HEK293 (cell line): ENCODE measurements around the gene CIC.

ENCODE experiments used
- FEZF1 ChIP-seq: fragments of 450-650 bp; formaldehyde crosslinking; IDR thresholded peaks from 2 replicates; pipeline ENCODE4 v1.5.1; 2016; ENCODE audit warnings: missing biosample characterization, missing genetic modification characterization
- OSR2 ChIP-seq: fragments of 450-650 bp; formaldehyde crosslinking; IDR thresholded peaks from 2 replicates; pipeline ENCODE4 v1.5.1; 2016; ENCODE audit warnings: missing biosample characterization, missing genetic modification characterization
- PATZ1 ChIP-seq: fragments of 450-650 bp; formaldehyde crosslinking; IDR thresholded peaks from 2 replicates; pipeline ENCODE4 v1.5.1; 2016; ENCODE audit warnings: missing biosample characterization, missing genetic modification characterization
- PRDM10 ChIP-seq: fragments of 450-650 bp; formaldehyde crosslinking; IDR thresholded peaks from 2 replicates; pipeline ENCODE4 v1.5.1; 2016; ENCODE audit warnings: missing biosample characterization, missing genetic modification characterization
- PRDM6 ChIP-seq: fragments of 450-650 bp; formaldehyde crosslinking; IDR thresholded peaks from 2 replicates; pipeline ENCODE4 v1.5.1; 2017; ENCODE audit warnings: missing biosample characterization, missing genetic modification characterization
- RBAK ChIP-seq: fragments of 450-650 bp; formaldehyde crosslinking; IDR thresholded peaks from 2 replicates; pipeline ENCODE4 v1.5.1; 2016; ENCODE audit warnings: missing biosample characterization, missing genetic modification characterization
- SP2 ChIP-seq: fragments of 450-650 bp; formaldehyde crosslinking; IDR thresholded peaks from 2 replicates; pipeline ENCODE4 v1.5.1; 2016; ENCODE audit warnings: missing biosample characterization, missing genetic modification characterization
- SP3 ChIP-seq: fragments of 450-650 bp; formaldehyde crosslinking; IDR thresholded peaks from 2 replicates; pipeline ENCODE4 v1.5.1; 2016; ENCODE audit warnings: missing biosample characterization, missing genetic modification characterization
- WT1 ChIP-seq: fragments of 450-650 bp; formaldehyde crosslinking; IDR thresholded peaks from 2 replicates; pipeline ENCODE4 v1.5.1; 2016; ENCODE audit warnings: missing biosample characterization, missing genetic modification characterization
- ZBTB20 ChIP-seq: fragments of 450-650 bp; formaldehyde crosslinking; IDR thresholded peaks from 2 replicates; pipeline ENCODE4 v1.5.1; 2016; ENCODE audit warnings: missing biosample characterization, missing genetic modification characterization
- ZBTB7A ChIP-seq: fragments of 450-650 bp; formaldehyde crosslinking; IDR thresholded peaks from 2 replicates; pipeline ENCODE4 v1.5.1; 2016; ENCODE audit warnings: low read depth, missing biosample characterization, missing genetic modification characterization
- ZFP69B ChIP-seq: fragments of 450-650 bp; formaldehyde crosslinking; IDR thresholded peaks from 2 replicates; pipeline ENCODE4 v1.5.1; 2016; ENCODE audit warnings: missing biosample characterization, missing genetic modification characterization
- ZIC2 ChIP-seq: fragments of 450-650 bp; formaldehyde crosslinking; IDR thresholded peaks from 2 replicates; pipeline ENCODE4 v1.5.1; 2016; ENCODE audit warnings: missing biosample characterization, missing genetic modification characterization
- ZNF223 ChIP-seq: fragments of 450-650 bp; formaldehyde crosslinking; IDR thresholded peaks from 2 replicates; pipeline ENCODE4 v1.5.1; 2016; ENCODE audit warnings: missing biosample characterization, missing genetic modification characterization
- ZNF274 ChIP-seq, 2 experiments: fragments of 200-500 bp in 1 of 2; fragments of 450-650 bp in 1 of 2; sonication (Bioruptor generic) in 1 of 2; formaldehyde crosslinking in 1 of 2; IDR thresholded peaks; 2 replicates each; pipeline versions ENCODE4 v1.5.1 to v1.6.1; 2014 to 2016; ENCODE audit warnings: borderline replicate concordance in 1 of 2, inconsistent platforms in 1 of 2, low read length in 1 of 2, missing biosample characterization in 1 of 2, missing genetic modification characterization in 1 of 2
- ZNF398 ChIP-seq: fragments of 450-650 bp; formaldehyde crosslinking; IDR thresholded peaks from 2 replicates; pipeline ENCODE4 v1.5.1; 2017; ENCODE audit warnings: missing biosample characterization, missing genetic modification characterization
- ZNF433 ChIP-seq: fragments of 450-650 bp; formaldehyde crosslinking; IDR thresholded peaks from 2 replicates; pipeline ENCODE4 v1.5.1; 2016; ENCODE audit warnings: missing biosample characterization, missing genetic modification characterization, low read depth
- ZNF473 ChIP-seq: fragments of 450-650 bp; formaldehyde crosslinking; IDR thresholded peaks from 2 replicates; pipeline ENCODE4 v1.5.1; 2017; ENCODE audit warnings: missing biosample characterization, missing genetic modification characterization
- ZNF529 ChIP-seq: fragments of 450-650 bp; formaldehyde crosslinking; IDR thresholded peaks from 2 replicates; pipeline ENCODE4 v1.5.1; 2017; ENCODE audit warnings: missing genetic modification characterization, missing biosample characterization; ENCODE audit not compliant: insufficient replicate concordance
- ZNF560 ChIP-seq: fragments of 450-650 bp; formaldehyde crosslinking; IDR thresholded peaks from 2 replicates; pipeline ENCODE4 v1.5.1; 2017; ENCODE audit warnings: missing biosample characterization, missing genetic modification characterization, borderline replicate concordance
- ZNF610 ChIP-seq: fragments of 450-650 bp; formaldehyde crosslinking; IDR thresholded peaks from 2 replicates; pipeline ENCODE4 v1.5.1; 2016; ENCODE audit warnings: missing biosample characterization, missing genetic modification characterization, borderline replicate concordance
- ZNF658 ChIP-seq: fragments of 450-650 bp; formaldehyde crosslinking; IDR thresholded peaks from 2 replicates; pipeline ENCODE4; 2016; ENCODE audit warnings: missing biosample characterization, missing genetic modification characterization
- ZNF664 ChIP-seq: fragments of 450-650 bp; formaldehyde crosslinking; IDR thresholded peaks from 2 replicates; pipeline ENCODE4 v1.5.1; 2016; ENCODE audit warnings: missing biosample characterization, missing genetic modification characterization
- ZNF76 ChIP-seq: fragments of 450-650 bp; formaldehyde crosslinking; IDR thresholded peaks from 2 replicates; pipeline ENCODE4; 2016; ENCODE audit warnings: low read depth, missing biosample characterization, missing genetic modification characterization, borderline replicate concordance
- ZNF768 ChIP-seq: fragments of 450-650 bp; formaldehyde crosslinking; IDR thresholded peaks from 2 replicates; pipeline ENCODE4 v1.5.1; 2018; ENCODE audit warnings: missing biosample characterization, mild to moderate bottlenecking, missing genetic modification characterization
- ZNF777 ChIP-seq: fragments of 450-650 bp; formaldehyde crosslinking; IDR thresholded peaks from 2 replicates; pipeline ENCODE4 v1.5.1; 2017; ENCODE audit warnings: missing biosample characterization, missing genetic modification characterization, borderline replicate concordance

The CIC gene

GRCh38 chr19:42270346-42271044 is 1.4 kb downstream of the CIC start (continued):
- TF ChIP-seq PRDM6 (no peak), ZNF658 (tag by site-specific recombination) (no peak), ZNF610 (no peak), ZFP69B (tag by site-specific recombination) (no peak), PATZ1 (peak; percentile 32; the same call in 1 of the 2 replicates), WT1 (tag by site-specific recombination) (no peak), ZNF768 (tag by site-specific recombination) (no peak), SP3 (tag by site-specific recombination) (peak; percentile 30), ZIC2 (peak; percentile 100), ZNF274 (IDR thresholded peaks at IDR 0.05; ENCODE audit: low read length) (no peak), ZNF274 (tag by site-specific recombination; IDR thresholded peaks at IDR 0.05; ENCODE audit: borderline replicate concordance) (no peak), ZNF664 (tag by site-specific recombination) (no peak), ZNF76 (tag by site-specific recombination) (no peak), ZNF560 (tag by site-specific recombination) (no peak), PRDM10 (peak; percentile 14; the same call in 1 of the 2 replicates), RBAK (tag by site-specific recombination) (no peak), ZNF433 (tag by site-specific recombination) (no peak), ZNF777 (tag by site-specific recombination) (no peak), ZNF529 (tag by site-specific recombination) (no peak), ZBTB20 (tag by site-specific recombination) (peak; percentile 47; the same call in 1 of the 2 replicates), ZNF473 (tag by site-specific recombination) (no peak), FEZF1 (tag by site-specific recombination) (no peak), ZBTB7A (tag by site-specific recombination) (peak; percentile 55; the same call in 1 of the 2 replicates), ZNF223 (tag by site-specific recombination) (no peak), OSR2 (0 out of 2 replicates have a peak, but pooled peaks have one; percentile 19), ZNF398 (tag by site-specific recombination) (peak; percentile 53; the same call in 1 of the 2 replicates), SP2 (tag by site-specific recombination) (peak; percentile 42)
